Trophoblast cell (in vitro differentiated cells and primary cell): Measurements from ENCODE around the gene ZFYVE28.

Experiments used
- DNase-seq, 2 donors: peaks; one replicate each; pipeline ENCODE4 v3.0.0-alpha.2; 2016
- H2AFZ ChIP-seq: 2 replicates; pipeline ENCODE4 v1.6.1; 2013; ENCODE audit warnings: low read length, moderate library complexity, mild to moderate bottlenecking; ENCODE audit not compliant: insufficient read depth, poor library complexity
- H2AK5ac ChIP-seq: 2 replicates; pipeline ENCODE4 v1.6.1; 2013; ENCODE audit warnings: mild to moderate bottlenecking, low read length
- H2BK120ac ChIP-seq: 2 replicates; pipeline ENCODE4 v1.6.1; 2013; ENCODE audit warnings: low read length, mild to moderate bottlenecking, moderate library complexity; ENCODE audit not compliant: insufficient read depth, poor library complexity
- H2BK12ac ChIP-seq: 2 replicates; pipeline ENCODE4 v1.6.1; 2013; ENCODE audit warnings: mild to moderate bottlenecking, low read length, moderate library complexity
- H2BK5ac ChIP-seq: 2 replicates; pipeline ENCODE4 v1.6.1; 2013; ENCODE audit warnings: low read length, low read depth, moderate library complexity, mild to moderate bottlenecking; ENCODE audit not compliant: poor library complexity
- H3K14ac ChIP-seq: 2 replicates; pipeline ENCODE4 v1.6.1; 2013; ENCODE audit warnings: mild to moderate bottlenecking, low read length
- H3K18ac ChIP-seq: 2 replicates; pipeline ENCODE4 v1.6.1; 2013; ENCODE audit warnings: mild to moderate bottlenecking, low read length
- H3K23ac ChIP-seq: 2 replicates; pipeline ENCODE4 v1.6.1; 2013; ENCODE audit warnings: low read length
- H3K27ac ChIP-seq: 2 replicates; pipeline ENCODE4 v1.5.1; 2013; ENCODE audit warnings: low read depth, mild to moderate bottlenecking, inconsistent platforms, low read length, moderate library complexity
- H3K27me3 ChIP-seq: 2 replicates; pipeline ENCODE4 v1.6.1; 2013; ENCODE audit warnings: inconsistent platforms, mild to moderate bottlenecking, low read length, moderate library complexity; ENCODE audit not compliant: insufficient read depth
- H3K36me3 ChIP-seq, 2 experiments: 1 replicate in 1 of 2; 2 replicates in 1 of 2; pipeline ENCODE4 v1.6.1; 2013; ENCODE audit warnings: low read length in 2 of 2, mild to moderate bottlenecking in 2 of 2, moderate library complexity in 1 of 2; ENCODE audit not compliant: insufficient read depth in 2 of 2, control insufficient read depth in 1 of 2
- H3K4ac ChIP-seq: 2 replicates; pipeline ENCODE4 v1.6.1; 2013; ENCODE audit warnings: low read depth, mild to moderate bottlenecking, low read length, moderate library complexity
- H3K4me1 ChIP-seq, 2 experiments: 1 replicate in 1 of 2; 2 replicates in 1 of 2; pipeline ENCODE4 v1.6.1; 2013; ENCODE audit warnings: low read length in 2 of 2, mild to moderate bottlenecking in 2 of 2, moderate library complexity in 1 of 2; ENCODE audit not compliant: insufficient read depth in 2 of 2, control insufficient read depth in 1 of 2
- H3K4me2 ChIP-seq: 2 replicates; pipeline ENCODE4 v1.6.1; 2013; ENCODE audit warnings: inconsistent platforms, mild to moderate bottlenecking, low read length, moderate library complexity
- H3K4me3 ChIP-seq: 2 replicates; pipeline ENCODE4 v1.5.1; 2013; ENCODE audit warnings: mild to moderate bottlenecking, low read depth, low read length, inconsistent platforms
- H3K79me1 ChIP-seq: one replicate; pipeline ENCODE4 v1.6.1; 2013; ENCODE audit warnings: low read length
- H3K79me2 ChIP-seq: 2 replicates; pipeline ENCODE4 v1.6.1; 2013; ENCODE audit warnings: low read length, mild to moderate bottlenecking; ENCODE audit not compliant: control insufficient read depth, insufficient read depth, poor library complexity
- H3K9ac ChIP-seq: 2 replicates; pipeline ENCODE4 v1.6.1; 2013; ENCODE audit warnings: mild to moderate bottlenecking, low read length
- H3K9me3 ChIP-seq: 2 replicates; pipeline ENCODE4 v1.6.1; 2013; ENCODE audit warnings: low read depth, mild to moderate bottlenecking, control low read depth, inconsistent platforms, low read length; ENCODE audit not compliant: insufficient read depth
- H4K12ac ChIP-seq: 2 replicates; pipeline ENCODE4 v1.6.1; 2013; ENCODE audit warnings: low read depth, mild to moderate bottlenecking, low read length, moderate library complexity
- H4K8ac ChIP-seq: 2 replicates; pipeline ENCODE4 v1.6.1; 2013; ENCODE audit warnings: low read depth, mild to moderate bottlenecking, low read length, moderate library complexity
- H4K91ac ChIP-seq: one replicate; pipeline ENCODE4 v1.6.1; 2013; ENCODE audit warnings: low read depth, mild to moderate bottlenecking, low read length, moderate library complexity
- WGBS: extraction: QIAGEN DNeasy Blood & Tissue Kit; methylation state at CpG from one replicate; pipeline ENCODE4 v1.1.7; 2013; ENCODE audit warnings: missing lambda C conversion rate; ENCODE audit not compliant: insufficient read length, insufficient coverage; ENCODE audit errors: extremely low coverage; 5-methylcytosine and 5-hydroxymethylcytosine counted together

The ZFYVE28 gene

DNA sequence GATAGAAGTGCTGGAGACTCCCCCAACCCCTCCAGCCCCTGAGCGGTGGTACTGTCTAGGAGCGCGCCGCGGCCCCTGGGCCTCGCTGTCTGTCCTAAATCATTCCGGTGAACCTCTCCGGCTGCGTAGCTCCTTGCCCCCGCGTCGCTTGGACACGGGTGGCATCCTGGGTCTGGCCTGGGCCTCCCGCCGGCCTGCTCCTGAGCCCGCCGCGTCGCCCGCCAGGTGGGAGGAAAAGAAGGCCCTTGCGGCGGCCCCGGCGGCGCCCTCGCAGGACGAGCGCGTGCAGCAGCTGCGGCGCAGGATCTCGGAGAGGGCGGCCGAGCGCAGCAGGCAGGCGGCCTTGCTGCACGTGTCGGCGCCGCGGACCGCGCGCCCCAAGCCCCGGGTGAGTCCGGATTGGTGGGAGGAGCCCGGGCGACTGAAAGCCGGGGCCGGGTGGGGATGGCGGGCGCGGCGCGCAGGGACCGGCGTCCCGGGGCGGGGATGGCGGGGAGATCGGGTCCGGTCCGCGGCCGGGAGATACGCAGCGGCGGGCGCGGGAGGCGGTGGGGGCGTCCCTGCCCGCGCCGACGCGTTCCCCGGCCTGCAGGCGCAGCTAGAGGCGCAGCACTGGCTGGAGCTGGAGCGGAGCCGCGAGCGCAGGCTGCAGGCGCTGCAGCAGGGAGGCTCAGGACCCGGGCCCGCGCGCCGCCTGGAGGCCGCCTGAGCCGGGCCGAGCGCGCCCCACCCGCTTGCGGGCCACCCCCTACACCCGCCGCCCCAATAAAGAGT lies 44.0 kb upstream of the ZFYVE28 start:
- no peaks in the 10 kb centered on the region for H3K79me2 ChIP-seq
- no peak overlapping the region for H4K8ac ChIP-seq
- H3K4me2 ChIP-seq = peak overlapping the region; percentile 92
- peaks cover 3 to 7% of the 10 kb centered on the region in 2 experiments for H3K4me1 ChIP-seq
- H3K36me3 ChIP-seq = peaks cover 0 to 5% of the 10 kb centered on the region in 2 experiments
- peaks cover 3% of the 10 kb centered on the region for H3K27me3 ChIP-seq
- no peak overlapping the region for H2BK12ac ChIP-seq
- H3K14ac ChIP-seq = no peak overlapping the region
- WGBS = no CpG with 5 or more reads among the region's 99 CpGs
- H3K27ac ChIP-seq = no peak overlapping the region
- H4K12ac ChIP-seq = no peak overlapping the region
- H3K4me3 ChIP-seq = peak overlapping the region; percentile 69
- H3K4ac ChIP-seq = no peak overlapping the region
- H2AFZ ChIP-seq = peak overlapping the region; percentile 1
- H3K18ac ChIP-seq = no peak overlapping the region
- no peak overlapping the region for H2BK5ac ChIP-seq
- no peaks in the 10 kb centered on the region for H3K79me1 ChIP-seq
- H2AK5ac ChIP-seq = no peak overlapping the region
- no peak overlapping the region for H2BK120ac ChIP-seq
- H3K9me3 ChIP-seq = no peaks in the 10 kb centered on the region
- DNase-seq = peak; percentile 36 to 61
- H3K23ac ChIP-seq = no peak overlapping the region
- H4K91ac ChIP-seq = peak overlapping the region; percentile 4
- H3K9ac ChIP-seq = no peak overlapping the region

DNA sequence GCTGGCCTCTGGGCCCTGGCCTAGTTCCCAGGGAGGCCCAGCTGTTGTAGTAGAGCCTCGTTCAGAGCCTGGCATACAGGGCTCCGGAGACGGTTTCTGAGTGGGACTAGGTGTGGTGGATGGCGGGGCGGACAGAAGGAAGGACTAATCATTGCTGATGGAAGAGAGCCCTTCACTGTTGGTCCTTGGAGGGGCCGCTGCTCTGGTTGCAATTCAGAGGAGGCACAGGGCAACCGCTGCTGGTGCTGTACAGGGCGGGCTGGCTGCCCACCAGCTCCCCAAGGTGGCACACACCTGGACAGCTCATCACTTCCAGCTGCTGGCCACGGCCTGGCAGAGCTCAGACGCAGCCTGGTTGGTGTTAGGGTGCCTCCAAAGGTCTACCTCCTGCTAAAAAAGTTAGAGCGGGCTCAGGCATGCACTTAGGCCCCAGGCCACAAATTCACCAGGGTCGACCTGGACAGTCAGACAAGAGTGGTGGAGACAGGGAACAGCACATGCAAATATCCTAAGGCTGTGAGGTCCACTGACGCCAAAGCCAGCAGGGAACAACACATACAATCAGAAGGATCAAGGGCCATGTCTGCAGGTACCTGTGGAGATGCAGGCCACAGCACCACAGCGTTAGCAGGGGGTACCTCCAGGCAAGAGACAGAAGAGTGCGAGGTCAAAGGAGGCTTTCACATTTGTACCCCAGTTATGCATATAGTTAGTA lies 43.0 kb upstream of the ZFYVE28 start:
- no peaks in the 10 kb centered on the region for H3K79me2 ChIP-seq
- H2BK12ac ChIP-seq = no peak overlapping the region
- H3K9me3 ChIP-seq = no peaks in the 10 kb centered on the region
- H3K14ac ChIP-seq = no peak overlapping the region
- H3K9ac ChIP-seq = no peak overlapping the region
- H3K4ac ChIP-seq = no peak overlapping the region
- no peaks in the 10 kb centered on the region for H3K79me1 ChIP-seq
- no peak overlapping the region for H4K8ac ChIP-seq
- no peak overlapping the region for H3K18ac ChIP-seq
- H4K91ac ChIP-seq = no peak overlapping the region
- no peak overlapping the region for H3K4me2 ChIP-seq
- H3K36me3 ChIP-seq = peaks cover 0 to 5% of the 10 kb centered on the region in 2 experiments
- H3K27me3 ChIP-seq = peaks cover 3% of the 10 kb centered on the region
- H4K12ac ChIP-seq = no peak overlapping the region
- no peak overlapping the region for H2BK5ac ChIP-seq
- no peak overlapping the region for H3K23ac ChIP-seq
- H2BK120ac ChIP-seq = no peak overlapping the region
- H2AFZ ChIP-seq = no peak overlapping the region
- H2AK5ac ChIP-seq = no peak overlapping the region
- H3K27ac ChIP-seq = no peak overlapping the region
- H3K4me1 ChIP-seq = peaks cover 3 to 7% of the 10 kb centered on the region in 2 experiments
- no peak for DNase-seq
- no CpG with 5 or more reads among the region's 15 CpGs for WGBS
- H3K4me3 ChIP-seq = no peak overlapping the region

DNA sequence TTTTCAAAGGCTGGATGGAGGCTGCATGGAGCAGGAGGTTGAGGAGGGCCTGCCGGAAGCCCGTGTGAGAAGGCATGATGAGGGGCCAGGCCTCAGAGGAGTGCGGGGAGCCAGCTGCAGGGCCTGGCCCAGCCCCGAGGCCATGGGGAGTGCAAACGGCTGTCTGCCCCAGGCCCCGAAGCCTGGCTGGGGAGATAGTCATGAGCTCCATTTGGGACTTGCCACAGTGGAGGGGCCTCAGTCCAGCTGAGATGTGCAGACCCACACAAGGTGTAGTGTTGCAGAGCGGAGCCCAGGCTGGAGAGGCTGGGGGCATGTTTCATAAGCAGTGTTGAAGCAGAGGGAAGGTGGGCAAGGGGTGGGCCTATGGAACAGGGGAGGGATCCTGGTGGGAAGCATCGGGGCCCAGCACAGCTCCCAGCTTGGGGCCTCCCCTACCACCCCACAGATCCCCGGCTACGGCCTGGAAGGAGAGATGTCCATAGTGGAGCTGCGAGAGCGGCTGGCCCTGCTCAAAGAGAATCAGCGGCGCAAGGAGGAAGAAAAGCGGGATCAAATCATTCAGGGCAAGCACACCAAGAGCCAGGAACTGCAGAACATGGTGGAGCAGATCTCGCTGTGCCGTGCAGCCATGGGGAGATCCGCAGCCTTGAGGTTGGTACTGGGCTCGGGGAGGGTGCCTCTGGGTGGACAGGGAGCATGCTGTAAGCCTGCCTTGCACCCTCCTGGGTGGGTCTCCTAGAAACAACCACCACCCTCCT lies 41.3 kb upstream of the ZFYVE28 start:
- Histone ChIP-seq H3K4me3 (no peak overlapping the region), H3K27ac (no peak overlapping the region), H3K79me2 (no peaks in the 10 kb centered on the region), H2BK120ac (no peak overlapping the region), H3K9me3 (no peaks in the 10 kb centered on the region), H4K91ac (no peak overlapping the region), H2BK5ac (no peak overlapping the region), H3K4me1 (peaks cover 3 to 7% of the 10 kb centered on the region in 2 experiments), H3K9ac (no peak overlapping the region), H3K14ac (no peak overlapping the region), H2AK5ac (no peak overlapping the region), H3K18ac (no peak overlapping the region), H4K12ac (no peak overlapping the region), H3K79me1 (no peaks in the 10 kb centered on the region), H2AFZ (no peak overlapping the region), H3K4ac (no peak overlapping the region), H3K27me3 (peaks cover 3% of the 10 kb centered on the region), H3K23ac (no peak overlapping the region), H2BK12ac (no peak overlapping the region), H3K4me2 (no peak overlapping the region), H4K8ac (no peak overlapping the region), H3K36me3 (no peaks in the 10 kb centered on the region)
- DNase-seq = no peak
- no CpG with 5 or more reads among the region's 19 CpGs for WGBS

DNA sequence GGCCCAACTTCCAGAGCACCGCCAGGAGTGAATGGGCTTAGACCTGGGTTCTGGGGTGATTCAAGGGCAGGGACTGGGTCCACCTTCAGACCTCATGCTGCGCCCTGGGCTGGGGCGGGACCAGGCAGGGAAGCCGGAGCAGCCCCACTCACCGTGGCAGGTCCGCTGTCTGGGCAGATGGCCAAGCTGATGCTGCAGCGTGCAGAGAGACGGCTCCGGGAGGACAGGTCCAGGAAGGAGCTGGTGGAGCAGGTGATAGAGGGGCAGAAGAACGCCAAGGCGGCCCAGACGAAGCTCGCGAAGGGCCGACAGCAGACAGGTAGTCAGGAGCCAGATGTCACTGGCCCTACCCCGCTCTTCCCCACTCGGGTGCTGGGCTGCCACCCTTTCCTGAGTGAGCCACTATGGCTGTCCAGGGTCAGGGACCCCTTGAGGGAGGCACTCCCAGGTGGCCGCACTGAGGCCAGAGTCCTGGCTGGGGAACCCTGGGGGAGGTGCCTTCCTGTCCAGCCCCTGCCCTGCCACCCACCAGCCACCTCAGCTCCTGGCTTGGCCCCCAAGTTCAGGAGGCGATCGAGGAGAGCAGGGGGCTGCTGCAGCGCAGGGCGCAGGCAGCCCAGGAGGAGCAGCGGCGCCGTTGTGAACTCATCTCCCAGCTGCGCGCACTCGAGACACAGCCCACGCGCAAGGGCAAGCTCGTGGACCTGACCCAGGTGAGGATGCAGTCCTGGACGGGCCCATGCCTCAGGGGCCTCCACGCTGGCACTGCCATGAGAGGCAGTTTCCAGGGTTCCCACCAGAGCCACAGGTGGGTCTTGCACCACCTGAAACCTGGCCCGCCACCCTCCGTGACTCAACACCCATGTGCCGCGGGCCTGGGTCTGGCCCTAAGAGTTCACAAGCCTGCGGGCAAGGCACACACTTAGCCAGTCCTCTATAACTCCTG lies 40.4 kb upstream of the ZFYVE28 start:
- Histone ChIP-seq H2AFZ (no peak overlapping the region), H3K4ac (no peak overlapping the region), H2BK120ac (no peak overlapping the region), H3K18ac (no peak overlapping the region), H2BK12ac (no peak overlapping the region), H3K14ac (no peak overlapping the region), H2BK5ac (no peak overlapping the region), H4K91ac (no peak overlapping the region), H3K27me3 (peaks cover 2% of the 10 kb centered on the region), H3K9me3 (no peaks in the 10 kb centered on the region), H3K79me1 (no peaks in the 10 kb centered on the region), H3K36me3 (no peaks in the 10 kb centered on the region), H4K12ac (no peak overlapping the region), H3K9ac (no peak overlapping the region), H3K27ac (no peak overlapping the region), H4K8ac (no peak overlapping the region), H2AK5ac (no peak overlapping the region), H3K4me1 (peaks cover 3 to 7% of the 10 kb centered on the region in 2 experiments), H3K23ac (no peak overlapping the region), H3K4me3 (no peak overlapping the region), H3K79me2 (no peaks in the 10 kb centered on the region), H3K4me2 (no peak overlapping the region)
- WGBS = no CpG with 5 or more reads among the region's 38 CpGs
- DNase-seq = no peak
